ENCODE results near the gene FLOT2. TPM values are rescaled to one million over a fixed set of nuclear protein-coding genes. Genes with fewer than 3 reads are reported as not detected.

The FLOT2 gene
- total RNA-seq, 2 experiments from 2014 or later = 79.7 to 85.1 TPM

- ATAC-seq (ENCODE audit: poor library complexity) = peak; percentile 38
- H3K27me3 Mint-ChIP-seq = no peaks in the 10 kb centered on the region
- intact Hi-C loops (cut with DNase I, micrococcal nuclease) = loop anchor here (2.0 to 5.0 kb wide), 4 partner anchors 47 to 183 kb away; partner anchors contain the start of genes ERAL1 (in 2 of the 2) and RPL23A (in 1 of the 2)
- no peaks in the 10 kb centered on the region for H3K9me3 ChIP-seq (ENCODE audit: control insufficient read depth in 1 of 2, insufficient read depth in 1 of 2, low read length in 2 of 2)
- no peak for TF ChIP-seq CTCF (IDR thresholded peaks at IDR 0.05)
- H3K36me3 Mint-ChIP-seq (ENCODE audit: low read depth) = peaks cover 47% of the 10 kb centered on the region
- H3K4me1 ChIP-seq (ENCODE audit: insufficient read depth, low read length) = peaks cover 41% of the 10 kb centered on the region
- CTCF ChIA-PET = interaction anchor here (0.7 to 4.7 kb wide), 23 partner anchors 8 to 392 kb away, joined by 3 to 56 read pairs (median 5); partner anchors contain the start of genes ERAL1, FAM222B, NUFIP2 and PHF12
- peaks cover 29% of the 10 kb centered on the region for H3K36me3 ChIP-seq (ENCODE audit: insufficient read depth, low read length)
- H3K9me3 Mint-ChIP-seq = no peaks in the 10 kb centered on the region
- H3K27ac Mint-ChIP-seq = peak overlapping the region; percentile 85
- H3K4me1 Mint-ChIP-seq (ENCODE audit: low read depth) = peaks cover 39% of the 10 kb centered on the region
- H3K27me3 ChIP-seq (ENCODE audit: control insufficient read depth in 1 of 2, insufficient read depth in 2 of 2, low read length in 2 of 2) = no peaks in the 10 kb centered on the region
- peak overlapping the region; percentile 79 for H3K4me3 ChIP-seq (ENCODE audit: low read length)
- POLR2A ChIA-PET = interaction anchor here (1.0 to 2.7 kb wide), 11 partner anchors 9 to 182 kb away, joined by 3 to 32 read pairs (median 5); partner anchors contain the start of genes NEK8, PHF12, RPL23A and TLCD1
- DNase-seq = peak in 9 of 14 experiments; percentile 31 to 70 (median 40)
- H3K4me3 Mint-ChIP-seq = peak overlapping the region; percentile 85
- H3K27ac ChIP-seq (ENCODE audit: low read depth in 1 of 2, low read length in 2 of 2) = peak overlapping the region; percentile 71 to 76
These were observed 4.6 kb upstream of the FLOT2 start for GRCh38 chr17:28901866-28902818.

- Mint-ChIP-seq H3K4me1 (ENCODE audit: low read depth) (peaks cover 49% of the 10 kb centered on the region), H3K4me3 (peak overlapping the region; percentile 85), H3K36me3 (ENCODE audit: low read depth) (peaks cover 45% of the 10 kb centered on the region), H3K27me3 (no peaks in the 10 kb centered on the region), H3K9me3 (no peaks in the 10 kb centered on the region), H3K27ac (peak overlapping the region; percentile 85)
- Histone ChIP-seq H3K27me3 (ENCODE audit: control insufficient read depth in 1 of 2, insufficient read depth in 2 of 2, low read length in 2 of 2) (no peaks in the 10 kb centered on the region), H3K36me3 (ENCODE audit: insufficient read depth, low read length) (peaks cover 19% of the 10 kb centered on the region), H3K27ac (ENCODE audit: low read depth in 1 of 2, low read length in 2 of 2) (peak overlapping the region in 1 of 2 donors; percentile 76), H3K9me3 (ENCODE audit: control insufficient read depth in 1 of 2, insufficient read depth in 1 of 2, low read length in 2 of 2) (no peaks in the 10 kb centered on the region), H3K4me3 (ENCODE audit: low read length) (peak overlapping the region; percentile 79), H3K4me1 (ENCODE audit: insufficient read depth, low read length) (peaks cover 47% of the 10 kb centered on the region)
- DNase-seq = peak in 1 of 14 experiments; percentile 37
- ChIA-PET POLR2A (interaction anchor here (1.3 to 2.7 kb wide), 5 partner anchors 9 to 181 kb away, joined by 4 to 32 read pairs (median 8); partner anchors contain the start of genes NEK8, PHF12, RPL23A and TLCD1), CTCF (interaction anchor here (1.3 to 4.7 kb wide), 4 partner anchors 46 to 137 kb away, joined by 5 to 56 read pairs (median 13); partner anchors contain the start of genes ERAL1, FAM222B and PHF12)
- intact Hi-C loops (cut with DNase I, micrococcal nuclease) = loop anchor here in 1 of 2 experiments (5.0 kb wide), 1 partner anchor 139 kb away; no protein-coding TSS in a partner anchor
- no peak for ATAC-seq (ENCODE audit: poor library complexity)
- no peak for TF ChIP-seq CTCF (IDR thresholded peaks at IDR 0.05)
These were observed 3.6 kb upstream of the FLOT2 start for GRCh38 chr17:28900986-28901726.

Data from CD4-positive, alpha-beta T cell (primary cell).